ENCODE results near the gene LILRB4.

- TF ChIP-seq EZH2 (IDR thresholded peaks at IDR 0.05; ENCODE audit: insufficient read depth, poor library complexity, severe bottlenecking) (no peak), EZH2phosphoT487 (IDR thresholded peaks at IDR 0.05; ENCODE audit: insufficient read depth, low read depth) (no peak)
Measured at GRCh38 chr19:54709212-54709948, 46.6 kb downstream of the LILRB4 start.
